CD4-positive, CD25-positive, alpha-beta regulatory T cell (primary cell): ENCODE measurements around the gene PCDHGA8. TPM values are rescaled to one million over a fixed set of nuclear protein-coding genes. Genes with fewer than 3 reads are reported as not detected.
A peak's percentile ranks its signal among the peaks of the same experiment; 100 is the strongest.
"Not testable (repeated sequence)": the region's sequence is repeated elsewhere in the genome, so short reads cannot be mapped to it uniquely, and the experiment has no call there.

Experiments used
- ATAC-seq, 2 donors: fragments of 150-1000 bp; cut with Tn5 transposase; one replicate each; pipeline ENCODE4 v1.10.0; 2021; ENCODE audit warnings: low read depth in 2 of 2, moderate number of reproducible peaks in 2 of 2, moderate library complexity in 1 of 2
- DNase-seq, 3 donors: peaks; one replicate each; pipeline versions ENCODE4 v3.0.0 to v3.0.0-alpha.2; 2012 to 2022; ENCODE audit warnings: mixed read lengths in 1 of 3
- H3K27ac ChIP-seq: one replicate; pipeline ENCODE4 v1.7.0; 2013; ENCODE audit warnings: mild to moderate bottlenecking, low read length; ENCODE audit not compliant: insufficient read depth, poor library complexity, severe bottlenecking
- H3K27me3 ChIP-seq: one replicate; pipeline ENCODE4 v1.7.0; 2013; ENCODE audit warnings: low read length; ENCODE audit not compliant: control insufficient read depth, insufficient read depth
- H3K36me3 ChIP-seq: one replicate; pipeline ENCODE4 v1.7.0; 2013; ENCODE audit warnings: mild to moderate bottlenecking, low read length, moderate library complexity; ENCODE audit not compliant: control insufficient read depth, insufficient read depth
- H3K4me1 ChIP-seq: 2 replicates; pipeline ENCODE4 v1.7.0; 2013; ENCODE audit warnings: mild to moderate bottlenecking, low read length; ENCODE audit not compliant: insufficient read depth, control insufficient read depth, poor library complexity, severe bottlenecking
- H3K4me3 ChIP-seq: one replicate; pipeline ENCODE4 v1.7.0; 2013; ENCODE audit warnings: low read depth, mild to moderate bottlenecking, low read length, moderate library complexity
- H3K9me3 ChIP-seq, 2 experiments: 1 replicate in 1 of 2; 2 replicates in 1 of 2; pipeline ENCODE4 v1.7.0; 2013; ENCODE audit warnings: low read length in 2 of 2, mild to moderate bottlenecking in 1 of 2, moderate library complexity in 1 of 2; ENCODE audit not compliant: control insufficient read depth in 2 of 2
- H3K27ac Mint-ChIP-seq, 3 donors: one replicate each; pipeline ENCODE4 v1.8.0; 2020 to 2022; ENCODE audit warnings: mild to moderate bottlenecking in 3 of 3, mixed read lengths in 3 of 3, moderate library complexity in 2 of 3
- H3K27me3 Mint-ChIP-seq: one replicate; pipeline ENCODE4 v1.8.0; 2022; ENCODE audit warnings: mild to moderate bottlenecking, mixed read lengths
- H3K36me3 Mint-ChIP-seq: one replicate; pipeline ENCODE4 v1.8.0; 2020; ENCODE audit warnings: mixed read lengths
- H3K4me1 Mint-ChIP-seq, 4 donors: one replicate each; pipeline ENCODE4 v1.8.0; 2020 to 2022; ENCODE audit warnings: mixed read lengths in 4 of 4, mild to moderate bottlenecking in 1 of 4
- H3K4me3 Mint-ChIP-seq, 4 donors: one replicate each; pipeline ENCODE4 v1.8.0; 2020 to 2022; ENCODE audit warnings: mild to moderate bottlenecking in 4 of 4, mixed read lengths in 4 of 4, moderate library complexity in 3 of 4
- H3K9me3 Mint-ChIP-seq, 7 donors: one replicate each; pipeline ENCODE4 v1.8.0; 2020 to 2022; ENCODE audit warnings: mixed read lengths in 7 of 7, mild to moderate bottlenecking in 3 of 7, moderate library complexity in 2 of 7
- polyA plus RNA-seq, 4 donors: library from polyadenylated mRNA; unstranded; fragments of 300-500 nt; fragmentation: Illumina TruSeq; gene quantifications; one replicate each; pipeline ENCODE4 v1.2.3, GENCODE V29; 2021
- total RNA-seq: library from RNA; stranded (reverse); gene quantifications from one replicate; pipeline ENCODE4 v1.2.3, GENCODE V29; 2022

PCDHGA8 gene
- total and polyA plus RNA-seq, 5 donors from 2014 or later, result 0.10 TPM; not detected in 4

GRCh38 chr5:141420855-141421488, 28.5 kb downstream of the PCDHGA8 start, which contains the start of gene PCDHGA11:
PCDHGA11 (plus strand) TSS chr5:141421051; CDS start chr5:141421228, 177 bp downstream.
- Histone ChIP-seq H3K36me3 (no peaks in the 10 kb centered on the region), H3K9me3 (peaks cover 24 to 60% of the 10 kb centered on the region in 2 experiments), H3K27ac (no peak within 1 kb of the TSS), H3K4me3 (peak within 1 kb of the TSS; percentile 34), H3K27me3 (peaks cover 55% of the 10 kb centered on the region), H3K4me1 (peaks cover 9% of the 10 kb centered on the region)
- ATAC-seq (no peak), DNase-seq (peak in 1 of 3 donors; percentile 55)
- Mint-ChIP-seq H3K27ac (peak within 1 kb of the TSS in 2 of 3 donors; percentile 26 to 58), H3K27me3 (peaks cover 69% of the 10 kb centered on the region), H3K9me3 (peaks cover 0 to 48% (median 19%) of the 10 kb centered on the region in 7 donors), H3K4me3 (peak within 1 kb of the TSS; percentile 54 to 80 (median 66)), H3K4me1 (peaks cover 0 to 19% (median 6%) of the 10 kb centered on the region in 4 donors), H3K36me3 (peaks cover 13% of the 10 kb centered on the region)

- peaks cover 53% of the 10 kb centered on the region for H3K27me3 ChIP-seq
- Mint-ChIP-seq H3K27ac (peak overlapping the region in 1 of 3 donors; percentile 58), H3K36me3 (peaks cover 13% of the 10 kb centered on the region), H3K4me1 (peaks cover 0 to 19% (median 6%) of the 10 kb centered on the region in 4 donors), H3K4me3 (peak overlapping the region in 3 of 4 donors; percentile 34 to 80 (median 69)), H3K9me3 (peaks cover 0 to 48% (median 19%) of the 10 kb centered on the region in 7 donors), H3K27me3 (peaks cover 68% of the 10 kb centered on the region)
- ATAC-seq (no peak), DNase-seq (no peak)
- H3K9me3 ChIP-seq, result peaks cover 24 to 56% of the 10 kb centered on the region in 2 experiments
- no peak overlapping the region for H3K27ac ChIP-seq
- no peak overlapping the region for H3K4me3 ChIP-seq
- no peaks in the 10 kb centered on the region for H3K36me3 ChIP-seq
- H3K4me1 ChIP-seq, result peaks cover 9% of the 10 kb centered on the region
These were observed 29.0 kb downstream of the PCDHGA8 start for GRCh38 chr5:141421489-141421855.

GRCh38 chr5:141422742-141423291, 30.4 kb downstream of the PCDHGA8 start:
- H3K36me3 Mint-ChIP-seq, result peaks cover 13% of the 10 kb centered on the region
- H3K9me3 Mint-ChIP-seq, result peaks cover 0 to 52% (median 20%) of the 10 kb centered on the region in 7 donors
- no peak overlapping the region for H3K4me3 ChIP-seq
- H3K27me3 Mint-ChIP-seq, result peaks cover 59% of the 10 kb centered on the region
- H3K4me3 Mint-ChIP-seq, result no peak overlapping the region
- H3K27ac ChIP-seq, result no peak overlapping the region
- H3K27ac Mint-ChIP-seq, result no peak overlapping the region
- no peaks in the 10 kb centered on the region for H3K36me3 ChIP-seq
- ATAC-seq (no peak), DNase-seq (no peak)
- peaks cover 24 to 56% of the 10 kb centered on the region in 2 experiments for H3K9me3 ChIP-seq
- peaks cover 46% of the 10 kb centered on the region for H3K27me3 ChIP-seq
- peaks cover 0 to 18% (median 5%) of the 10 kb centered on the region in 4 donors for H3K4me1 Mint-ChIP-seq
- peaks cover 4% of the 10 kb centered on the region for H3K4me1 ChIP-seq

- Mint-ChIP-seq H3K4me3 (no peak overlapping the region), H3K36me3 (peaks cover 10% of the 10 kb centered on the region), H3K27ac (no peak overlapping the region), H3K4me1 (peaks cover 3 to 19% (median 4%) of the 10 kb centered on the region in 4 donors), H3K9me3 (peaks cover 0 to 42% (median 9%) of the 10 kb centered on the region in 7 donors), H3K27me3 (peaks cover 41% of the 10 kb centered on the region)
- H3K36me3 ChIP-seq, result no peaks in the 10 kb centered on the region
- no peak overlapping the region for H3K27ac ChIP-seq
- peaks cover 28% of the 10 kb centered on the region for H3K27me3 ChIP-seq
- ATAC-seq, result no peak
- no peaks in the 10 kb centered on the region for H3K4me1 ChIP-seq
- DNase-seq, result no peak
- peaks cover 6 to 26% of the 10 kb centered on the region in 2 experiments for H3K9me3 ChIP-seq
- no peak overlapping the region for H3K4me3 ChIP-seq
These were observed 35.5 kb downstream of the PCDHGA8 start for GRCh38 chr5:141427783-141428426.

- DNase-seq (peak in 1 of 3 donors; percentile 46), ATAC-seq (peak in 1 of 2 donors; percentile 37)
- Histone ChIP-seq H3K27me3 (peaks cover 20% of the 10 kb centered on the region), H3K9me3 (peaks cover 6 to 21% of the 10 kb centered on the region in 2 experiments), H3K27ac (no peak within 1 kb of the TSS), H3K4me3 (no peak within 1 kb of the TSS), H3K4me1 (no peaks in the 10 kb centered on the region), H3K36me3 (no peaks in the 10 kb centered on the region)
- Mint-ChIP-seq H3K27me3 (peaks cover 41% of the 10 kb centered on the region), H3K36me3 (peaks cover 10% of the 10 kb centered on the region), H3K4me1 (peaks cover 3 to 19% (median 4%) of the 10 kb centered on the region in 4 donors), H3K27ac (peak within 1 kb of the TSS in 1 of 3 donors; percentile 43), H3K9me3 (peaks cover 0 to 45% (median 8%) of the 10 kb centered on the region in 7 donors), H3K4me3 (peak within 1 kb of the TSS; percentile 35 to 77 (median 66))
These were observed 38.1 kb downstream of the PCDHGA8 start, which contains the start of gene PCDHGA12 for GRCh38 chr5:141430332-141431113. PCDHGA12 (plus strand) TSS chr5:141430507; CDS start chr5:141430760, 253 bp downstream.

- Histone ChIP-seq H3K9me3 (peaks cover 6 to 21% of the 10 kb centered on the region in 2 experiments), H3K27ac (no peak overlapping the region), H3K27me3 (peaks cover 16% of the 10 kb centered on the region), H3K36me3 (no peaks in the 10 kb centered on the region), H3K4me3 (no peak overlapping the region), H3K4me1 (no peaks in the 10 kb centered on the region)
- H3K4me3 Mint-ChIP-seq, result peak overlapping the region in 3 of 4 donors; percentile 35 to 72 (median 60)
- H3K4me1 Mint-ChIP-seq, result peaks cover 3 to 19% (median 4%) of the 10 kb centered on the region in 4 donors
- DNase-seq, result no peak
- H3K27ac Mint-ChIP-seq, result peak overlapping the region in 1 of 3 donors; percentile 43
- no peak for ATAC-seq
- H3K27me3 Mint-ChIP-seq, result peaks cover 37% of the 10 kb centered on the region
- H3K36me3 Mint-ChIP-seq, result peaks cover 10% of the 10 kb centered on the region
- H3K9me3 Mint-ChIP-seq, result peaks cover 0 to 45% (median 8%) of the 10 kb centered on the region in 7 donors
These were observed 38.9 kb downstream of the PCDHGA8 start for GRCh38 chr5:141431286-141431685.

- H3K4me3 ChIP-seq, H3K4me1 ChIP-seq, H3K36me3 ChIP-seq, H3K27ac ChIP-seq, H3K4me3 Mint-ChIP-seq, H3K36me3 Mint-ChIP-seq, ATAC-seq, DNase-seq, H3K27ac Mint-ChIP-seq: not testable (repeated sequence)
- Histone ChIP-seq H3K9me3 (peaks cover 6 to 21% of the 10 kb centered on the region in 2 experiments), H3K27me3 (peaks cover 17% of the 10 kb centered on the region)
- H3K27me3 Mint-ChIP-seq, result peaks cover 37% of the 10 kb centered on the region
- peaks cover 3 to 19% (median 4%) of the 10 kb centered on the region in 4 donors for H3K4me1 Mint-ChIP-seq
- H3K9me3 Mint-ChIP-seq, result peaks cover 0 to 40% (median 8%) of the 10 kb centered on the region in 7 donors
These were observed 39.9 kb downstream of the PCDHGA8 start for GRCh38 chr5:141432308-141432707.
